ENCODE measurements around the gene PAIP1.
A peak's percentile ranks its signal among the peaks of the same experiment; 100 is the strongest.
"Not testable (repeated sequence)": the region's sequence is repeated elsewhere in the genome, so short reads cannot be mapped to it uniquely, and the experiment has no call there.

Gene PAIP1

GRCh38 chr5:43570450-43571158 is 13.7 kb upstream of the PAIP1 start:
- DNase-seq, result no peak

- DNase-seq, result no peak
Measured at GRCh38 chr5:43569236-43569746, 12.4 kb upstream of the PAIP1 start.

- no peak for DNase-seq
Measured at GRCh38 chr5:43567967-43568366, 11.1 kb upstream of the PAIP1 start.

GRCh38 chr5:43565043-43565442 is 8.2 kb upstream of the PAIP1 start:
- no peak for DNase-seq

DNA sequence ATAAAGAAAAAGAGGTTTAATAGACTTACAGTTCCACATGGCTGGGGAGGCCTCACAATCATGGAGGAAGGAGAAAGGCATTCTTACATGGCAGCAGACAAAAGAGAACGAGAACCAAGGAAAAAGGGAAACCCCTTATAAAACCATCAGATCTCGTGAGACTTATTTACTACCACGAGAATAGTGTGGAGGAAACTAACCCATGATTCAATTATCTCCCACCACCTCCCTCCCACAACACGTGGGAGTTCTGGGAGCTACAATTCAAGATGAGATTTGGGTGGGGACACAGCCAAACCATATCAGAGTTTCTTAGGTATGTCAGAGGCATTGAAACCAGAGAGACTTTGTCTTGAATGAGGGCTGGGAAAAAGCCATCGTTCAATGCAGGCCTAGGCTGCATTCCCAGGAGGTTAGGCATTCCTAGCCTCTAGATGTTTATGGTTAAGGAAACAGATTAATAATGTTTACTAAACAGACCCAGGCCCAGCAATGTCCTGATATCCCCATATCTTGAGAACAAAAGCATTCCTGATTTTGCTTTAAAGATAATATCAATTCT is 7.5 kb upstream of the PAIP1 start:
- no peak for DNase-seq

- DNase-seq, result no peak
Measured at GRCh38 chr5:43563321-43563720, 6.4 kb upstream of the PAIP1 start.

DNA sequence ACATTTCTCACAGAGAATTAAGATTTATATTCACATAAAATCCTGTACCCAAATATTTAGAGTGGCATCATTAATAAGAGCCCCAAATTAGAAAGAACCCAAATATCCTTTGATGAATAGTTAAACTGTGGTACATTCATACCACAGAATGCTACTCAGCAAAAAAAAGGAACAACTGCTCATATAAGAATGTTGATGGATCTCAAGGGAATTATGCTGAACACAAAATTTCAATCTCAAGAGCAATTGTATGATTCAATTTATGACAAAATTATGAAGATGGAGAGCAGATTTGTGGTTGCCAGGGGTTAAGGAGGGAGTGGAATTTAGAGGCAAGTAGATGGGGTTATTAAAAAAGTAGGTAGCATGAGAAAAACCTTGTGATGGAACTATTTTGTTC is 4.5 kb upstream of the PAIP1 start:
- DNase-seq, result no peak

- DNase-seq, result no peak
Measured at GRCh38 chr5:43560128-43560527, 3.3 kb upstream of the PAIP1 start.

GRCh38 chr5:43556607-43556856 is 345 bp downstream of the PAIP1 start:
- DNase-seq, result not testable (repeated sequence)

DNA sequence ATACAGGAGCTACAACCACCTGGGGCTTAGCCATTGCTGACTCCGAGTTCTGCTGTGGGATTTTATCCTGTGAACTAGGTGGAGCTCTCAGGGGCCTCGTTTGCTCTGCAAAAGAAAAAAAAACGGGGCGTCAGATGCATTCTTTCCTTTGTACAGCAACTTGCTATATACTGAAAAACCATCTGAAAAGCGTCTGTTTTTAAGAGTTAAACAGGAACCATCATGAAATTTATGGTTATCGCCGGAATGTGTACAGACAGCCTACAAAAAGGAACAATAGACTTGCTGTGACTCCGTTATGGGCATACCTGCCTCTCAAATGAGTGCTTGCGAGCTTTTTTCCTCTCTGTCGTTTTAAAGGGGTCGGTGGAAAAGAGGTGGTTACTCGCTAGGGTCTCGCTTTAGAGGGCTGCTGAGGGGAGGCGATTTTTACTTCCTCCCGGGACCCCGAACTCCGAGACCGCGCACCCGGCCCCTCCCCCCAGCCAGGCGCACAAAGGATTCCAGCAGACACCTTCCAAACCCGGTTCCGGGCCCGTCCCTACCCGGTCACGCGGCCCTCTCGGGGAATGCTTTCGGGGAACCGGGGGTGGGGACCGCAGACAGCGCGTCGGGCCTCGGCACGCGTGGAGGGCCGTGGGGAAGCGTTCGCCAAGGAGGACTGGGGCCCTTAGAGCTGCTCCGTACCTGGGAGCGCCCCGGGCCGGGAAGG is 826 bp downstream of the PAIP1 start:
- DNase-seq, result peak in 1 of 2 experiments; percentile 48

GRCh38 chr5:43554497-43554896 is 2.4 kb downstream of the PAIP1 start:
- DNase-seq, result no peak

DNA sequence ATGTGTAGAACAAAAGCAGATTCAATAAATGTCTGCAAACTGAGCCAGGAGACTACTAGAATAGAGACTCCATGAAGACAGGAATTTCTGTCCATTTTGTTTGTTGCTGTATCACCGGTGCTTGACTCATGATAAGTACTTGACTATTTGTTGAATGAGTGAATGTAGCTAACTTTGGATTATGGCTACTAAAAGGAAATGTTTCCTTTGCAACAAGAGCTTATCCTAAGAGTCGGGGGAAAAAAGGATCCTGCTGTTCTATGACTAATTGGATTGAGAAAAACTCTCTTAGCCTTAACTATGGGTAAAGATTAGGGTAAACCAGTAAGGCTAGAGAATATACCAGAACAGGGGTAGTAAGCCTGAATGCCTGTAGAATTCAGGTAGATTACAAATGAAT is 3.5 kb downstream of the PAIP1 start:
- DNase-seq, result no peak

DNA sequence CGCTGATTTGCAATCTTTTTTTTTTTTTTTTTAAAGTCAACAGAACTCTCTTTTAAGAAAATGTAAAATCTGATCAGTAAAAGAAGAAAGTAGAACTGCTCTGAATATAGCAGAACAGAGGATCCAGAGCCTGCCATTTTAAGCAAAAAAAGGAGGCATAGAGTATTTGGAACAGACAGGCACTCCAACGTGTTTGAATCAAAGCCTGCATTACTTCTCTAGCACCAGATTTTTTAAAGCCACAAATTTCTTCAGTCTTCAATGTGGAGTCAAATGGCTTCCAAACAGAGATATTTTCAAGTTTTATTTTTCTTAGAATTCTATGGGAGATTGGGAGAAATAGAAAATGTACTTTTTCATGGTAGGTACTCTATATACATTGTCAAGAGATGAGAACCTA is 5.1 kb downstream of the PAIP1 start:
- DNase-seq, result no peak

GRCh38 chr5:43549272-43549671 is 7.6 kb downstream of the PAIP1 start:
- not testable (repeated sequence) for DNase-seq

DNA sequence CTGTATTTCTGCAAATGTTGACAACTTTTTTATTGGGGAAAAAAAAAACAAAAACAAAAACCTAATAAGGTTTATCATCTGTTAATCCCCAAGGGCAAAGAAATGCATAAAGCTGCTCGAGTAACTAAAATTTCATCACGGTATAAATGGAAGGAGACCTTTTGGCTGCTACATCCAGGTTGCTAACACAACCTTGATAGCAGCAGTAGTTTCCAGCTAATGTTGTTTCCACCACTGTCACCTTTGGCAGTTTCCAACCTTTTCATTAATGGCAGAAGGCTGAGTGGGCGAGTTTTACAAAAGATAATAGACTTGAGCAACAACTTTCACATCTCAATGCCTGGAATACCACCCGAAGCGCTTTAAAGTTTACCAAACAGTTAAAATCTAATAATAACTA is 8.5 kb downstream of the PAIP1 start:
- DNase-seq, result no peak

GRCh38 chr5:43547532-43547931 is 9.3 kb downstream of the PAIP1 start:
- no peak for DNase-seq

DNA sequence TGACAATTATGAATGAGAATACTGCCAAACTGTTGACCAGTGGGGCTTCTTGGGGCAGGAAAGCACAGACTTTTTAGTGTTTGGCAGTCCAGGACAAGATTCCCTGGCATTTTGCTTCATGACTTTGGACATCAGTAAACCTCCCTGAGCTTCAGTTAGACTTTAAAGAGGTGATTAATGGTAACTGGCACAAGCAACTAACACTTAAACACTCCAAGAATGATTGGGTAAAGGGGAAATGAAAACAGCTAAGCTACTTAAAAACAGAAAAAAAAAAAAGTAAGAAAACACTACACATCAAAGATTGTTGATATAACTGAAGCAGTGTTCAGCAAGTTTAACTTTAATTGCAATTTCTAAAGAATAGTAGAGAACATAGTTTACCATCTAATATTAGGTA is 13.4 kb downstream of the PAIP1 start:
- no peak for DNase-seq

DNA sequence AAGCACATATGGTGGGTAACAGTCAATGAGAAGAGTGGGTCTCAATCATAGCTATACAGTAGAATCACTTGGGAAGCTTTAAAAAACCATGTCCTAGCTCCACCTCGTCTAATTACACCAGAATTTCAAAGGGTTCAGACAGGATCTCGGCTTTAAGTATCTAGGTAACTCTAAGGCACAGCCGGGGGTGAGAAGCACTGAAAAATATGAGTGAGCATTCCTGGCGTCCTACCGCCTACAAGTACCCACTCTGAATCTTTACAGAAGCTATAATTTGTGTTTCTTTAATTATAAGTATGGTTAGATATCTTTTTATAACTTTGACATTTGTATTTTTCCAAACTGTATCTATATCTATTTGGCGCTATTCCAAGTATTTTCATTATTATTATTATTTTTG is 16.1 kb downstream of the PAIP1 start:
- DNase-seq, result no peak

DNA sequence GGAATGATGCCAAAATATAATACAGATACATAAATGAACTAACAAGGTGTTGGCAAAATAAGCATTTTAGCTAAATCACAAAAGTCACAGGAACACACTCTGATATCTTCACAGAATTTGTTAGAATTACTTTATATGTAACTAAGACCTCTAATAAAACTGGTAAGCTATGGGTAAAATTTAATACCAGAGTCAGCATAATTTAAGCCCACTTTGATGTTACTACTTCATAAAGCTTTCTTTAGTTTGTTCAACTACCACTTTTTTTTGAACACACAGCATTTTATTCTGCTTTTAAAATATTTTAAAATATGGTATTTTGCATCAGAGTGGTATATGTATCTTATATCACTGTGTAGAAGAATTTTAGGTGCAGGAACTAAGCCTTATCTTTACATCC is 19.9 kb downstream of the PAIP1 start:
- no peak for DNase-seq

DNA sequence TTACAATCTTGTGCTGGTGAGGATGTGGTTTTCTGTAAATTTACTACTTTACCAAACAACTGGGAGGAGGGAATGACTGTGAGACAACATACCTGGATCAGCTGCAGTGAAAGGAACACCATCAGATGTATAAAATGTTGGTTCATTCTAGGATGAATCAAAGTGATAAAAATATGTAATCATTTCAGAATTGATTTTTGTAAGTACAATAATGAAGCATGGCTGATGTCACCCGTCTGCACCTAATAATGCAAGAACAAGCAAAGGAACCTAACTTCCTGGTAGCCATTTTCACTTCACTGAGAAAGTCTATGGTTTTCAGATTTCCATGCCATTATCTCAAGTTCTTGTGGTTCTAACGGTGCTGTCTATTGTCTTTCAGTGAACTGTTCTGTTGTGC is 23.2 kb downstream of the PAIP1 start:
- no peak for DNase-seq

DNA sequence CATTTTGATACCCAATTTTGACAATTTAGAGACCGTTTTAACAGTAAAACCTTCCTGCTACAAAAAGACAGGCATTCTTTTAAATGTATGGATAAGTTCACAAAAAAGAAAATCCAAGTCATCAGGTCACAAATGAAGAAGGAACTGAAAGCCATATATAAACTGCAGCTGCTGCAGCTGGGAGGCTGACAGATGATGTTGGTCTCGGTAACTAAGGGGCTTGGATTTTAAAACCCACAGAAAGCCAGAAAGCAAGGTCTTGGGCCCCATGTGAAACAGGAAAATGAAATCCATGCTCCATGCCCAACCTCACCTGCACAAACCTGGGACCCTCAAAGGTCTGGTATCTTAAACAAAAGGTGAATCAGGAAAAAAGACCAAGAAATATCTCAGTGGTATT is 26.2 kb downstream of the PAIP1 start:
- no peak for DNase-seq

DNA sequence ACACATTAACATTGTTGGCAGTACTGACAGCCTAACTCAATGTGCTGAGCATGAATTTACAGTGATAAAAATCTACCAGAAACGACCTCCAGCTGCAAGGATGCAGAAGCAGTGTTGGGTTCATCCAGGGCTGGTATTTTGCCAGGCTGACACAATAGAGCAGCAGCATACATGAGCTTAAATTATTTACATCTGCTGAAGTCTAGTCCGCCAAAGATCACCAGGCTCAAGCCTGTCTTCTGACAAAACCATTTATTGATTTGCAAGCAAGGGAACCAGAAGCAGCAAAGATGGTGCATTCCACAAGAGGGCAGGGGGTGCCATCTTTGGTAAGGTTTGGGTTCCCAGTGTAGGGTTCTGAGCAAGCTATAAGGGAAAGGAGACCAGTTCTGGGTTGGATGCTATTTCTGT is 33.2 kb downstream of the PAIP1 start:
- no peak for DNase-seq

DNA sequence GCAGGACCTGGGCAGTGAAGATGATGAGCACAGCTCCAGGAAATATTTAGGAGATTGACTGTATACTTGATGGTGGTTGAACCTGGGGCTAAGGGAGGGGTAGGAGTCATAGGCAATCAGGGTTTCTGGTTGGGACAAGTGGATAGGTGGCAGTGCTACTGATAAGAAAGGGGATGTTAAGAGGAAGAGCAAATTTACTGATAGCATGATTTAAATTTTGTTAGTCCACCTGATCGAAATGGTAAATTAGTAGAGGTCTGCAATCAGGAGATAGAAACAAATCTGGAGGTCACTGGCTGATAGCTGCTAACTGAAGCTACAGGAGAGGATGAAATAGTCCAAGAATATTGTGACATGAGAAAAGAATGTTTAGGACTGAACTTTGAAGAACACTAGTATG is 36.3 kb downstream of the PAIP1 start:
- DNase-seq, result no peak

DNA sequence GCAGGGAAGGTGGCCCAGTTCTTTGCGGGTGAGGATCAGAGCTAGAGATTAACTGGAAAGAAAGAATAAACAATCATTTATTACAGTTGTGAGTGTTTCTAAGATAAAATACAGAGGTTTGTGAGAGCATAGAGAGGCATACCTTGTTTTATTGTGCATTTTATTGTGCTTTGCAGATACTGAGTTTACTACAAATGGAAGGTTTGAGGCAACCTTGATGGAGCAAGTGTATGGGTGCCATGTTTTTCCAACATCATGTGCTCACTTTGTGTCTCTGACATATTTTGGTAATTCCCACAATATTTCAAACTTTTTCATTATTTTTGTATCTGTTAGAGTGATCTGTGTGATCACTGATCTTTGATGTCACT is 41.2 kb downstream of the PAIP1 start:
- no peak for DNase-seq
